ENCODE measurements around the gene EPS15.
"Not testable (repeated sequence)": the region's sequence is repeated elsewhere in the genome, so short reads cannot be mapped to it uniquely, and the experiment has no call there.

The EPS15 gene

DNA sequence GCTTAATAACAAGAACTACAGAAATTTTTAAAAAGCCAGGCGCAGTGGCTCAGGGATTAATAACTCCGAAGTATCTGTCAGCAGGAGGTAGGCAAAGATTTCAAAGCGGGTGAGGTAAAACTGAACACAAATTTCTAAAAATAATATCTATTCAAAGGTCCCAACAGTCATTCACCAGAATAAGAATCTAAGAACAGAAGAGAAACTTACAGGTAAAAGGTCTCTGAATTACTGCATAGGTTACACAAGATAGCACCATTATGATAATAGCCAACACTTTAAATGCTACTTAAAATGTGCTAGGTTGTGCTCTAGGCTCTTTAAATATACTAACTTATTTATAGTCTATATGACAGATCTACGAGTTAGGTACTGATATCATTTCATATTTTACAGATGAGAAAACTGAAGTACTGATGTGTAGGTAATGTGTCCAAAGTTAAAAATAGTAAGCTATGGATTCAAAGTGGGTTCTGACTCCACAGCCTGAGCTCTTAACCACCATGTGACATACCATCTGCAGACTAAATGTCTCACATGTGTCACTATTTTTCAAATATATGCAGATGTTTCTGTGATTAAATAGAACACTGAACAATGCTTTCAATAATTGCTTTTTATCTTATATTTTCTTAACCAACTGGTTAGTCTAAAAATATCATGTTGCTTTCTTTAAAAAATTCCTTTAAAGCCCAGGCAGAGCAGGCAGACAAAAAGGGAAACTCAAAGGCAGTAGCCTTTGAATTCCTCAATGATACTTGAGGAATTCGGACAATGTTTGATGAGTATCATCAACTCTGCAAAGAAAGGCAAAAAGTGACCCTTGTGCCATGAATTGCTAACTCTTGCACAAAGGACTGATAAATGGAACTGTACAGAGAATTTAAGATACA is 108.3 kb downstream of the EPS15 start:
- TF ChIP-seq ISL1 (CRISPR knock-in tag; IDR thresholded peaks at IDR 0.05) (peak; percentile 61; the same call in 1 of the 2 replicates), ZNF70 (CRISPR knock-in tag; IDR thresholded peaks at IDR 0.05) (no peak), CSDC2 (CRISPR knock-in tag; IDR thresholded peaks at IDR 0.05) (no peak), ESRRG (CRISPR knock-in tag; IDR thresholded peaks at IDR 0.05) (no peak)
- peak; percentile 82 for ATAC-seq

DNA sequence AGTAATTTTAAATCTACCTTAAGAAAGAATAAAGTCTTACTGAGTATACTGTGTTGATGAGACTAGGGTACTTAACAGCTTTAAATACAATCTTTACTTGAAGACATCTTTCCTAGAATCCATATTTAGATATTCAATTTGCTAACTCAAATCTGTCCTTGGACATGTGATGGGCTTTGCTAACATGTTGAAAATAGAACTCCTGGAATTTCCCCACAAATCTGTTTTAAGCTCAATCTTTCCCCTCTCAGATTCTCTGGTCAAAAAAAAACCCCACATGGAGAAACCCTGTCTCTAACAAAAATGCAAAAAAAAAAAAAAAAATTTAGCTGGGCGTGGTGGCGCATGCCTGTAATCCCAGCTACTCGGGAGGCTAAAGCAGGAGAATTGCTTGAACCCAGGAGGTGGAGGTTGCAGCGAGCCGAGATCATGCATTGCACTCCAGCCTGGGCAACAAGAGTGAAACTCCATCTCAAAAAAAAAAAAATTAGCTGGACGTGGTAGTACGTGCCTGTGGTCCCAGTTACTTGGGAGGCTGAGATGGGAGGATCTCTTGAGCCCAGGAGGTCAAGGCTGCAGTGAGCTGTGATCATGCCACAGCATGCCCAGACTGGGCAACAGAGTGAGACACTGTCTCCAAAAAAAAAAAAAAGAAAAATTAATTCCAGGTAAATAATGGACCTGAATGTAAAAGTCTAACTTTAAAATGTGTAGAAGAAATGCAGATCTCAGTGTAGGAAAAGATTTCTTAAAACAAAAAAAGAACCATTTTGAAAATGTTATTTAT is 109.1 kb downstream of the EPS15 start:
- ATAC-seq, result not testable (repeated sequence)

DNA sequence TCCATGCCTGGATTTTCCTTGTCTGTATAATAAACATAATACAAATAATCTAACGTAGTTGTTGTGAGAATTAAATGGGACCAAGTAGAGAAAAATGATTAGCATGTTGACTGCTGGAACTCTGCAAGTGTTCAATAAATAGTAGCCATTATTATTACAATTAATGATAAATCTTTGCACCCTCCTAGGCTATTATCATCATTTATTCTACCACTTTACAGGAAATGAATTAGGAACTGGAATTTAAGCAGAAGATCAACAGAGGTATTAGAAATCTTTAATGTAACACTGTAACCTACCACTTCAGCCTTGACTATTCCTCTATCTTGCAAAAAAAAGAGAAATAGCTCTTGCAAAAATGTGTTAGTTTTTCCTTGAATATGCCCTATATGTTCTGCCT is 126.8 kb downstream of the EPS15 start:
- peak; percentile 93 for TF ChIP-seq ZNF70 (CRISPR knock-in tag; IDR thresholded peaks at IDR 0.05)
- TF ChIP-seq, protein P1, sequence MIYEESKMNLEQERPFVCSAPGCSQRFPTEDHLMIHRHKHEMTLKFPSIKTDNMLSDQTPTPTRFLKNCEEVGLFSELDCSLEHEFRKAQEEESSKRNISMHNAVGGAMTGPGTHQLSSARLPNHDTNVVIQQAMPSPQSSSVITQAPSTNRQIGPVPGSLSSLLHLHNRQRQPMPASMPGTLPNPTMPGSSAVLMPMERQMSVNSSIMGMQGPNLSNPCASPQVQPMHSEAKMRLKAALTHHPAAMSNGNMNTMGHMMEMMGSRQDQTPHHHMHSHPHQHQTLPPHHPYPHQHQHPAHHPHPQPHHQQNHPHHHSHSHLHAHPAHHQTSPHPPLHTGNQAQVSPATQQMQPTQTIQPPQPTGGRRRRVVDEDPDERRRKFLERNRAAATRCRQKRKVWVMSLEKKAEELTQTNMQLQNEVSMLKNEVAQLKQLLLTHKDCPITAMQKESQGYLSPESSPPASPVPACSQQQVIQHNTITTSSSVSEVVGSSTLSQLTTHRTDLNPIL (CRISPR knock-in tag; IDR thresholded peaks at IDR 0.05; ENCODE audit: low read depth), result no peak
- no peak for ATAC-seq

DNA sequence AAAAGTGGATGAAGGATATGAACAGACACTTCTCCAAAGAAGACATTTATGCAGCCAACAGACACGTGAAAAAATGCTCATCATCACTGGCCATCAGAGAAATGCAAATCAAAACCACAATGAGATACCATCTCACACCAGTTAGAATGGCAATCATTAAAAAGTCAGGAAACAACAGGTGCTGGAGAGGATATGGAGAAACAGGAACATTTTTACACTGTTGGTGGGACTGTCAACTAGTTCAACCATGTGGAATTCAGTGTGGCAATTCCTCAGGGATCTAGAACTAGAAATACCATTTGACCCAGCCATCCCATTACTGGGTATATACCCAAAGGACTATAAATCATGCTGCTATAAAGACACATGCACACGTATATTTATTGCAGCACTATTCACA is 128.4 kb downstream of the EPS15 start:
- ATAC-seq, result not testable (repeated sequence)

DNA sequence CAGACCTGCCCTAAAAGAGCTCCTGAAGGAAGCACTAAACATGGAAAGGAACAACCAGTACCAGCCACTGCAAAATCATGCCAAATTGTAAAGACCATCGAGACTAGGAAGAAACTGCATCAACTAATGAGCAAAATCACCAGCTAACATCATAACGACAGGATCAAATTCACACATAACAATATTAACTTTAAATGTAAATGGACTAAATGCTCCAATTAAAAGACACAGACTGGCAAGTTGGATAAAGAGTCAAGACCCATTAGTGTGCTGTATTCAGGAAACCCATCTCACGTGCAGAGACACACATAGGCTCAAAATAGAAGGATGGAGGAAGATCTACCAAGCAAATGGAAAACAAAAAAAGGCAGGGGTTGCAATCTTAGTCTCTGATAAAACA is 131.8 kb downstream of the EPS15 start:
- not testable (repeated sequence) for ATAC-seq

DNA sequence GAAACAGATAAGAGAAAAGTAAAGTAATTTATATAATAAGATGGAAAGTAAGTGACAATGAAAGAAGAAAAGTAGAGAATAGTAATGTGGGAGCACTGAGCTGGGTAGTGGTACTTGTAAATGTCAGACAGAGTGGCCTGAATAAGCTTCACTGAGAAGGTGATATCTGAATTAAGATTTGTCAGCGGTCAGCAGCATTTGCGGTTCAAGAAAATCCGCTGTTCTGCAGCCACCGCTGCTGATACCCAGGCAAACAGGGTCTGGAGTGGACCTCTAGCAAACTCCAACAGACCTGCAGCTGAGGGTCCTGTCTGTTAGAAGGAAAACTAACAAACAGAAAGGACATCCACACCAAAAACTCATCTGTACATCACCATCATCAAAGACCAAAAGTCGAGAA is 132.8 kb downstream of the EPS15 start:
- not testable (repeated sequence) for ATAC-seq

DNA sequence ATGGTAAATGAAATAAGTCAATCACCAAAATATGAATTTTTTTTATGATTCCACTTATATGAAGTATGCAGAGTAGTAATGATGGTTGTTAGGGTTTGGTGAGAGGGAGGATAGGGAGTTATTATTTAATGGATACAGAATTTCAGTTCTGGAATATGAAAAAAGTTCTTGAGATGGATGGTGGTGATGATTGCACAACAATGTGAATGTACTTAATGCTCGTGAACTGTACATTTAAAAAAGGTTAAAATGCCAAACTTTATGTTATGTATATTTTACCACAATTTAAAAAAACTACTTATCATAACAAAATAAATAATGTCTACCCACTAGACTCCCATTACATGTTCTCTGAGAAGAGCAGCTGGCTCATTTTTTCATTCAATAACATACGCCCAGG is 133.3 kb downstream of the EPS15 start:
- TF ChIP-seq BACH2 (CRISPR knock-in tag; IDR thresholded peaks at IDR 0.05; ENCODE audit: borderline replicate concordance), result no peak
- TF ChIP-seq CSDC2 (CRISPR knock-in tag; IDR thresholded peaks at IDR 0.05), result no peak
- TF ChIP-seq PPARA (CRISPR knock-in tag; IDR thresholded peaks at IDR 0.05; ENCODE audit: borderline replicate concordance), result no peak
- no peak for TF ChIP-seq ARNTL (CRISPR knock-in tag; IDR thresholded peaks at IDR 0.05; ENCODE audit: borderline replicate concordance, low read depth)
- ATAC-seq, result no peak

DNA sequence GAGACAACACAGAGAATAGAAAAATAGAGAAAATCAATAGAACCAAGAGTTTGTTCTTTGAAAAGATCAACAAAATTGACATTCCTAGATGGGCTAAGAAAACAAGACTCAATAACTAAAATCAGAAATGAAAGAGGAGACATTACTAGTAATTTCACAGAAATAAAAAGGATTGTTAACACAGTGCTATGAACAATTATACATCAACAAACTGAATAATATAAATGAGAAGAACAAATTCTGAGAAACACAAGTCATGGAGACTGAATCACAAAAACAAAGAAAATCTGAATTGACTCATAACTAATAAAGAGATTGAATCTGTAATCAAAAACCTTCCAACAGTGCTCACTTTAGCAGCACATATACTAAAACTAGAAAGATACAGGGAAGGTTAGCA is 137.1 kb downstream of the EPS15 start:
- no peak for ATAC-seq
- TF ChIP-seq ESRRG (CRISPR knock-in tag; IDR thresholded peaks at IDR 0.05) (no peak), ISL1 (CRISPR knock-in tag; IDR thresholded peaks at IDR 0.05) (no peak), TOX (CRISPR knock-in tag; IDR thresholded peaks at IDR 0.05; ENCODE audit: borderline replicate concordance) (no peak), SNAI2 (CRISPR knock-in tag; IDR thresholded peaks at IDR 0.05) (no peak), ZNF8 (CRISPR knock-in tag; IDR thresholded peaks at IDR 0.05) (no peak), ARNTL (CRISPR knock-in tag; IDR thresholded peaks at IDR 0.05; ENCODE audit: borderline replicate concordance, low read depth) (no peak), ZNF70 (CRISPR knock-in tag; IDR thresholded peaks at IDR 0.05) (no peak), RARB (CRISPR knock-in tag; IDR thresholded peaks at IDR 0.05) (no peak), TCF4 (CRISPR knock-in tag; IDR thresholded peaks at IDR 0.05; ENCODE audit: borderline replicate concordance) (no peak), CSDC2 (CRISPR knock-in tag; IDR thresholded peaks at IDR 0.05) (no peak), ZFP3 (CRISPR knock-in tag; IDR thresholded peaks at IDR 0.05) (no peak), BACH2 (CRISPR knock-in tag; IDR thresholded peaks at IDR 0.05; ENCODE audit: borderline replicate concordance) (no peak), ZC3H10 (CRISPR knock-in tag; IDR thresholded peaks at IDR 0.05) (no peak)
- TF ChIP-seq, protein P2, sequence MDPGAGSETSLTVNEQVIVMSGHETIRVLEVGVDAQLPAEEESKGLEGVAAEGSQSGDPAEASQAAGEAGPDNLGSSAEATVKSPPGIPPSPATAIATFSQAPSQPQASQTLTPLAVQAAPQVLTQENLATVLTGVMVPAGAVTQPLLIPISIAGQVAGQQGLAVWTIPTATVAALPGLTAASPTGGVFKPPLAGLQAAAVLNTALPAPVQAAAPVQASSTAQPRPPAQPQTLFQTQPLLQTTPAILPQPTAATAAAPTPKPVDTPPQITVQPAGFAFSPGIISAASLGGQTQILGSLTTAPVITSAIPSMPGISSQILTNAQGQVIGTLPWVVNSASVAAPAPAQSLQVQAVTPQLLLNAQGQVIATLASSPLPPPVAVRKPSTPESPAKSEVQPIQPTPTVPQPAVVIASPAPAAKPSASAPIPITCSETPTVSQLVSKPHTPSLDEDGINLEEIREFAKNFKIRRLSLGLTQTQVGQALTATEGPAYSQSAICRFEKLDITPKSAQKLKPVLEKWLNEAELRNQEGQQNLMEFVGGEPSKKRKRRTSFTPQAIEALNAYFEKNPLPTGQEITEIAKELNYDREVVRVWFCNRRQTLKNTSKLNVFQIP (CRISPR knock-in tag; IDR thresholded peaks at IDR 0.05; ENCODE audit: borderline replicate concordance, low read depth), result no peak
- TF ChIP-seq, protein P3, sequence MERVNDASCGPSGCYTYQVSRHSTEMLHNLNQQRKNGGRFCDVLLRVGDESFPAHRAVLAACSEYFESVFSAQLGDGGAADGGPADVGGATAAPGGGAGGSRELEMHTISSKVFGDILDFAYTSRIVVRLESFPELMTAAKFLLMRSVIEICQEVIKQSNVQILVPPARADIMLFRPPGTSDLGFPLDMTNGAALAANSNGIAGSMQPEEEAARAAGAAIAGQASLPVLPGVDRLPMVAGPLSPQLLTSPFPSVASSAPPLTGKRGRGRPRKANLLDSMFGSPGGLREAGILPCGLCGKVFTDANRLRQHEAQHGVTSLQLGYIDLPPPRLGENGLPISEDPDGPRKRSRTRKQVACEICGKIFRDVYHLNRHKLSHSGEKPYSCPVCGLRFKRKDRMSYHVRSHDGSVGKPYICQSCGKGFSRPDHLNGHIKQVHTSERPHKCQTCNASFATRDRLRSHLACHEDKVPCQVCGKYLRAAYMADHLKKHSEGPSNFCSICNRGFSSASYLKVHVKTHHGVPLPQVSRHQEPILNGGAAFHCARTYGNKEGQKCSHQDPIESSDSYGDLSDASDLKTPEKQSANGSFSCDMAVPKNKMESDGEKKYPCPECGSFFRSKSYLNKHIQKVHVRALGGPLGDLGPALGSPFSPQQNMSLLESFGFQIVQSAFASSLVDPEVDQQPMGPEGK (CRISPR knock-in tag; IDR thresholded peaks at IDR 0.05; ENCODE audit: borderline replicate concordance), result no peak
- TF ChIP-seq, protein P1 (CRISPR knock-in tag; IDR thresholded peaks at IDR 0.05; ENCODE audit: low read depth), result no peak
- TF ChIP-seq, protein P4, sequence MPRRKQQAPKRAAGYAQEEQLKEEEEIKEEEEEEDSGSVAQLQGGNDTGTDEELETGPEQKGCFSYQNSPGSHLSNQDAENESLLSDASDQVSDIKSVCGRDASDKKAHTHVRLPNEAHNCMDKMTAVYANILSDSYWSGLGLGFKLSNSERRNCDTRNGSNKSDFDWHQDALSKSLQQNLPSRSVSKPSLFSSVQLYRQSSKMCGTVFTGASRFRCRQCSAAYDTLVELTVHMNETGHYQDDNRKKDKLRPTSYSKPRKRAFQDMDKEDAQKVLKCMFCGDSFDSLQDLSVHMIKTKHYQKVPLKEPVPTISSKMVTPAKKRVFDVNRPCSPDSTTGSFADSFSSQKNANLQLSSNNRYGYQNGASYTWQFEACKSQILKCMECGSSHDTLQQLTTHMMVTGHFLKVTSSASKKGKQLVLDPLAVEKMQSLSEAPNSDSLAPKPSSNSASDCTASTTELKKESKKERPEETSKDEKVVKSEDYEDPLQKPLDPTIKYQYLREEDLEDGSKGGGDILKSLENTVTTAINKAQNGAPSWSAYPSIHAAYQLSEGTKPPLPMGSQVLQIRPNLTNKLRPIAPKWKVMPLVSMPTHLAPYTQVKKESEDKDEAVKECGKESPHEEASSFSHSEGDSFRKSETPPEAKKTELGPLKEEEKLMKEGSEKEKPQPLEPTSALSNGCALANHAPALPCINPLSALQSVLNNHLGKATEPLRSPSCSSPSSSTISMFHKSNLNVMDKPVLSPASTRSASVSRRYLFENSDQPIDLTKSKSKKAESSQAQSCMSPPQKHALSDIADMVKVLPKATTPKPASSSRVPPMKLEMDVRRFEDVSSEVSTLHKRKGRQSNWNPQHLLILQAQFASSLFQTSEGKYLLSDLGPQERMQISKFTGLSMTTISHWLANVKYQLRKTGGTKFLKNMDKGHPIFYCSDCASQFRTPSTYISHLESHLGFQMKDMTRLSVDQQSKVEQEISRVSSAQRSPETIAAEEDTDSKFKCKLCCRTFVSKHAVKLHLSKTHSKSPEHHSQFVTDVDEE (CRISPR knock-in tag; IDR thresholded peaks at IDR 0.05), result no peak
